ENCODE results near the gene STK32B. TPM values are rescaled to one million over a fixed set of nuclear protein-coding genes. Genes with fewer than 3 reads are reported as not detected.

Gene STK32B
- total and polyA plus RNA-seq, 9 of the 15 experiments (the other 6 are each of a cell fraction or from before 2014, with no cell fraction given): 0.03 to 0.20 (median 0.07) TPM; not detected in 2

DNA sequence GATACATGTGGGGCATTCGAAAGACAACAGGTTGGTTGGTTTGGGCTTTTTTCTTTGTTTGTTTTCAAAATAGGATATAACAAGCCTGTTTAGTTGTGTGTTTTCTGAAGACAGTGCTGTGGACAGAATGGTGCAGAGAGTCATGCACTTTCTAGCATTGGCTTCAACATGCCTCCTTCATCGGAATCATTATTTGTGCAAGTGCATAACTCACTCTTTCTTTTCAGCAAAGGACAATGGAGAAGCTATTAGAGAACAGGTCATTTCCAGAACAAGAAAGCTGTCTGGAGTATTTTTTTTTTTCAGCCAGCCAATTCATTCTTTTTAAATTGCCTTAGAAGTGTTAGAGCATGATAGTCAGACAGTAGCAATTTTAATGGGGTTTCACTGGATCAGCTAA, 225.8 kb downstream of the STK32B start:
- Histone ChIP-seq H3K4me1 (replicated peaks in 1 of 2; ENCODE audit: control insufficient read depth in 2 of 2, insufficient read depth in 2 of 2, low read length in 2 of 2) (no peaks in the 10 kb centered on the region), H2AFZ (ENCODE audit: low read depth, low read length) (no peak overlapping the region), H3K36me3 (ENCODE audit: control insufficient read depth, insufficient read depth, low read length) (no peaks in the 10 kb centered on the region), H3K9me1 (ENCODE audit: control insufficient read depth, insufficient read depth, low read length) (no peaks in the 10 kb centered on the region), H3K9ac (ENCODE audit: insufficient read depth in 1 of 2, low read depth in 2 of 2, low read length in 2 of 2) (no peak overlapping the region), H3K79me2 (ENCODE audit: control insufficient read depth, insufficient read depth, low read length) (no peaks in the 10 kb centered on the region), H3K4me2 (ENCODE audit: insufficient read depth, low read length) (no peak overlapping the region), H3K27ac (ENCODE audit: extremely low read depth, low read depth, low read length) (no peak overlapping the region), H3K9me3 (replicated peaks; ENCODE audit: control insufficient read depth, insufficient read depth, low read depth, low read length) (no peaks in the 10 kb centered on the region), H4K20me1 (replicated peaks; ENCODE audit: control insufficient read depth, insufficient read depth, low read length) (no peaks in the 10 kb centered on the region), H3K4me3 (no peak overlapping the region), H3K27me3 (ENCODE audit: control insufficient read depth in 2 of 2, insufficient read depth in 2 of 2, low read length in 2 of 2) (no peaks in the 10 kb centered on the region; a peak in 1 of 5 replicates)
- DNase-seq (ENCODE audit: extremely low read depth in 1 of 4, low spot score in 3 of 4): no peak
- no peak for FAIRE-seq
- in situ Hi-C loops (cut with MboI): no loop called here
- no TSS peak for BruUV-seq (replicated peaks)
- ATAC-seq: no peak
- TF ChIP-seq MYC (IDR thresholded peaks at IDR 0.05; ENCODE audit: low read depth, low read length) (no peak), MYC (CRISPR knock-in tag; IDR thresholded peaks at IDR 0.05; ENCODE audit: borderline replicate concordance, low read depth) (no peak), ZNF253 (CRISPR knock-in tag; conservative IDR thresholded peaks at IDR 0.05) (no peak), TOE1 (IDR thresholded peaks at IDR 0.05; ENCODE audit: borderline replicate concordance) (no peak), TOE1 (CRISPR knock-in tag; IDR thresholded peaks at IDR 0.05; ENCODE audit: borderline replicate concordance, low read depth) (no peak)
- POLR2A ChIA-PET: no interaction called here
- intact Hi-C loops (cut with micrococcal nuclease): no loop called here
- CTCF ChIA-PET (ENCODE audit: low intra/inter-chr PET ratio): no interaction called here
- WGBS (ENCODE audit: insufficient coverage, low coverage, missing lambda C conversion rate): 0% methylated on average over 2 of the region's 2 CpGs

DNA sequence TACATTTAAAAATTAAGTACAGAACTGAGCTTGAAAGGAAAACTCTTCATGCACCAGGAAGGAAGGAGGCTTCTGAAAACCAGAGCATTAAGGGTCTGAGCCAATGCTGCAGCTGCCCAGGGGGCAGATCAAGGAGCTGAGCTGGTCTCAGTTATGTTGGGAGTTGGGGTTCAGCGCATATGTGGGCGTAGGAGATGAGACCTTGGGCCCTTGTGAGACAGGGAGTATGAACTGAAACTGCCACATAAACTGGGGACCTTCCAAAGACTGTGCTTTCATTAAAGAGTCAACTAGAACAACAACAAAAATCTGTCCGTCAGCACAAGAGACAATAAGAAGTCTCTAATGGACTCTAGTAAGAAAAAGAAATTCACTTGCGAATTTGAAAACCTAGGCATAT, 226.9 kb downstream of the STK32B start:
- WGBS (ENCODE audit: insufficient coverage, low coverage, missing lambda C conversion rate): 0% methylated on average over 4 of the region's 4 CpGs
- DNase-seq (ENCODE audit: extremely low read depth in 1 of 4, low spot score in 3 of 4): no peak
- ChIA-PET POLR2A (no interaction called here), CTCF (ENCODE audit: low intra/inter-chr PET ratio) (no interaction called here)
- Histone ChIP-seq H3K4me1 (replicated peaks in 1 of 2; ENCODE audit: control insufficient read depth in 2 of 2, insufficient read depth in 2 of 2, low read length in 2 of 2) (no peaks in the 10 kb centered on the region), H3K27me3 (ENCODE audit: control insufficient read depth in 2 of 2, insufficient read depth in 2 of 2, low read length in 2 of 2) (no peaks in the 10 kb centered on the region; a peak in 1 of 5 replicates), H3K4me3 (no peak overlapping the region), H3K36me3 (ENCODE audit: control insufficient read depth, insufficient read depth, low read length) (no peaks in the 10 kb centered on the region), H3K27ac (ENCODE audit: extremely low read depth, low read depth, low read length) (no peak overlapping the region), H3K4me2 (ENCODE audit: insufficient read depth, low read length) (no peak overlapping the region), H3K9me3 (replicated peaks; ENCODE audit: control insufficient read depth, insufficient read depth, low read depth, low read length) (no peaks in the 10 kb centered on the region), H3K79me2 (ENCODE audit: control insufficient read depth, insufficient read depth, low read length) (no peaks in the 10 kb centered on the region), H3K9ac (ENCODE audit: insufficient read depth in 1 of 2, low read depth in 2 of 2, low read length in 2 of 2) (no peak overlapping the region), H2AFZ (ENCODE audit: low read depth, low read length) (no peak overlapping the region), H4K20me1 (replicated peaks; ENCODE audit: control insufficient read depth, insufficient read depth, low read length) (no peaks in the 10 kb centered on the region), H3K9me1 (ENCODE audit: control insufficient read depth, insufficient read depth, low read length) (no peaks in the 10 kb centered on the region)
- no TSS peak for BruUV-seq (replicated peaks)
- ATAC-seq: no peak
- FAIRE-seq: no peak
- in situ Hi-C loops (cut with MboI): no loop called here
- intact Hi-C loops (cut with micrococcal nuclease): no loop called here
- TF ChIP-seq, protein P1, sequence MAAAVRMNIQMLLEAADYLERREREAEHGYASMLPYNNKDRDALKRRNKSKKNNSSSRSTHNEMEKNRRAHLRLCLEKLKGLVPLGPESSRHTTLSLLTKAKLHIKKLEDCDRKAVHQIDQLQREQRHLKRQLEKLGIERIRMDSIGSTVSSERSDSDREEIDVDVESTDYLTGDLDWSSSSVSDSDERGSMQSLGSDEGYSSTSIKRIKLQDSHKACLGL (CRISPR knock-in tag; IDR thresholded peaks at IDR 0.05; ENCODE audit: borderline replicate concordance, poor library complexity, severe bottlenecking): no peak
- no peak for TF ChIP-seq ZNF197 (CRISPR knock-in tag; IDR thresholded peaks at IDR 0.05; ENCODE audit: low read depth)
- TF ChIP-seq CREBBP (IDR thresholded peaks at IDR 0.05; ENCODE audit: low read depth, low read length): no peak
- TF ChIP-seq MYC (IDR thresholded peaks at IDR 0.05; ENCODE audit: low read depth, low read length): no peak
- TF ChIP-seq MYC (CRISPR knock-in tag; IDR thresholded peaks at IDR 0.05; ENCODE audit: borderline replicate concordance, low read depth): no peak
- TF ChIP-seq ZNF165 (CRISPR knock-in tag; IDR thresholded peaks at IDR 0.05; ENCODE audit: borderline replicate concordance): no peak
- no peak for TF ChIP-seq KDM5B (IDR thresholded peaks at IDR 0.05; ENCODE audit: insufficient replicate concordance, low read depth, low read length)
- TF ChIP-seq, protein P2, sequence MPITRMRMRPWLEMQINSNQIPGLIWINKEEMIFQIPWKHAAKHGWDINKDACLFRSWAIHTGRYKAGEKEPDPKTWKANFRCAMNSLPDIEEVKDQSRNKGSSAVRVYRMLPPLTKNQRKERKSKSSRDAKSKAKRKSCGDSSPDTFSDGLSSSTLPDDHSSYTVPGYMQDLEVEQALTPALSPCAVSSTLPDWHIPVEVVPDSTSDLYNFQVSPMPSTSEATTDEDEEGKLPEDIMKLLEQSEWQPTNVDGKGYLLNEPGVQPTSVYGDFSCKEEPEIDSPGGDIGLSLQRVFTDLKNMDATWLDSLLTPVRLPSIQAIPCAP (CRISPR knock-in tag; IDR thresholded peaks at IDR 0.05; ENCODE audit: borderline replicate concordance): no peak
- TF ChIP-seq ZNF584 (CRISPR knock-in tag; IDR thresholded peaks at IDR 0.05; ENCODE audit: low read depth): no peak
- no peak for TF ChIP-seq HDAC1 (IDR thresholded peaks at IDR 0.05)
